GM12878 (cell line): ENCODE data around the gene B4GALNT4. TPM values are rescaled to one million over a fixed set of nuclear protein-coding genes. Genes with fewer than 3 reads are reported as not detected.

Experiments used
- ATAC-seq: fragments of 200-7000 bp; cut with Tn5 transposase; 3 replicates; pipeline ENCODE4 v1.9.1; 2020; ENCODE audit warnings: mild to moderate bottlenecking, moderate library complexity
- BruUV-seq: library from RNA; stranded (reverse); fragments of 400-500 nt; replicated peaks from 2 replicates; lab custom pipeline; 2021; lab: Mats Ljungman, UMichigan
- CTCF ChIA-PET: fragments of 300-600 bp; sonication (Branson Sonifier 250); formaldehyde crosslinking; extraction: SDS; loops from one replicate; lab custom pipeline; 2021; ENCODE audit warnings: inconsistent platforms; lab: Yijun Ruan, JAX
- POLR2A ChIA-PET: fragments of 350-600 bp; formaldehyde crosslinking; extraction: SDS; loops from one replicate; lab custom pipeline; 2021; ENCODE audit warnings: inconsistent platforms; lab: Charles Lee
- RAD21 ChIA-PET: fragments of 300-600 bp; sonication (Branson Sonifier 250); formaldehyde crosslinking; loops from one replicate; lab custom pipeline; 2023; ENCODE audit warnings: antibody characterized with exemption; ENCODE audit not compliant: unreplicated experiment; lab: Charles Lee
- SMC1A ChIA-PET: fragments of 300-600 bp; sonication (Branson Sonifier 250); formaldehyde crosslinking; loops from one replicate; lab custom pipeline; 2023; ENCODE audit not compliant: unreplicated experiment, uncharacterized antibody; lab: Charles Lee
- DNase-seq: peaks from one replicate; pipeline ENCODE4 v3.0.0-alpha.2; 2011; ENCODE audit warnings: low read depth, low spot score
- FAIRE-seq: peaks from 3 replicates; lab custom pipeline; 2011; peaks lifted over from hg19 to GRCh38; lab: Jason Lieb, UNC
- H2AFZ ChIP-seq: 2 replicates; pipeline ENCODE4 v1.6.0; 2011; ENCODE audit warnings: low read depth, low read length, control low read depth; ENCODE audit not compliant: control insufficient read depth
- H3K27ac ChIP-seq: 2 replicates; pipeline ENCODE4 v1.5.1; 2011; ENCODE audit warnings: control low read depth; ENCODE audit not compliant: control insufficient read depth, insufficient read depth
- H3K27me3 ChIP-seq, 2 experiments: replicated peaks in 1 of 2; 2 replicates each; pipeline versions ENCODE4 v1.6.0 to v1.6.1; 2011; ENCODE audit warnings: low read length in 1 of 2; ENCODE audit not compliant: control insufficient read depth in 2 of 2, insufficient read depth in 2 of 2
- H3K36me3 ChIP-seq, 2 experiments: 2 replicates each; pipeline ENCODE4 v1.5.1; 2011; ENCODE audit warnings: low read length in 1 of 2; ENCODE audit not compliant: control insufficient read depth in 2 of 2, insufficient read depth in 2 of 2
- H3K4me1 ChIP-seq: 2 replicates; pipeline ENCODE4 v1.6.1; 2011; ENCODE audit warnings: mild to moderate bottlenecking, low read length, moderate library complexity, mixed read lengths; ENCODE audit not compliant: control insufficient read depth, insufficient read depth
- H3K4me2 ChIP-seq: 2 replicates; pipeline ENCODE4 v1.6.0; 2011; ENCODE audit warnings: control low read depth; ENCODE audit not compliant: control insufficient read depth, insufficient read depth
- H3K4me3 ChIP-seq: fragments of 200-600 bp; sonication (generic); 2 replicates; pipeline ENCODE4 v1.5.1; 2016
- H3K79me2 ChIP-seq: 2 replicates; pipeline ENCODE4 v1.6.0; 2011; ENCODE audit warnings: low read length; ENCODE audit not compliant: control insufficient read depth, insufficient read depth
- H3K9ac ChIP-seq: 2 replicates; pipeline ENCODE4 v1.8.0; 2011; ENCODE audit warnings: low read length, control low read depth, mixed read lengths; ENCODE audit not compliant: control insufficient read depth, insufficient read depth
- H3K9me3 ChIP-seq: replicated peaks from 3 replicates; pipeline ENCODE4 v1.5.1; 2011; ENCODE audit warnings: mild to moderate bottlenecking, low read length; ENCODE audit not compliant: control insufficient read depth, insufficient read depth
- H4K20me1 ChIP-seq: 2 replicates; pipeline ENCODE4 v1.6.0; 2011; ENCODE audit not compliant: control insufficient read depth, insufficient read depth
- ATF3 ChIP-seq: IDR thresholded peaks from 2 replicates; pipeline ENCODE4 v1.6.1; 2011; ENCODE audit warnings: low read depth, mild to moderate bottlenecking, low read length, moderate library complexity, borderline replicate concordance; ENCODE audit errors: extremely low read depth
- ATF7 ChIP-seq: fragments of 450-650 bp; IDR thresholded peaks from 2 replicates; pipeline ENCODE4 v1.6.1; 2016; ENCODE audit warnings: low read depth, mild to moderate bottlenecking
- BCL11A ChIP-seq: IDR thresholded peaks from 2 replicates; pipeline ENCODE4 v1.6.1; 2011; ENCODE audit warnings: low read depth, low read length
- FOXM1 ChIP-seq: IDR thresholded peaks from 2 replicates; pipeline ENCODE4 v1.6.1; 2012; ENCODE audit warnings: low read depth, mild to moderate bottlenecking, inconsistent platforms, low read length, moderate library complexity
- IKZF1 ChIP-seq: fragments of 450-650 bp; conservative IDR thresholded peaks from 2 replicates; pipeline ENCODE4 v1.6.1; 2017; ENCODE audit warnings: antibody characterized with exemption, mild to moderate bottlenecking
- IKZF2 ChIP-seq, 2 experiments: fragments of 450-650 bp; IDR thresholded peaks; 2 replicates each; pipeline ENCODE4 v1.6.1; 2017; ENCODE audit warnings: mild to moderate bottlenecking in 2 of 2, moderate library complexity in 2 of 2
- KDM1A ChIP-seq: fragments of 200-600 bp; sonication (generic); IDR thresholded peaks from 2 replicates; pipeline ENCODE4 v1.6.1; 2016; ENCODE audit warnings: borderline replicate concordance
- MEF2A ChIP-seq: IDR thresholded peaks from 2 replicates; pipeline ENCODE4 v1.6.1; 2011; ENCODE audit warnings: low read depth, mild to moderate bottlenecking, low read length, moderate library complexity; ENCODE audit not compliant: insufficient read depth
- MYB ChIP-seq: fragments of 150-350 bp; IDR thresholded peaks from 2 replicates; pipeline ENCODE4 v1.6.1; 2014; ENCODE audit warnings: mild to moderate bottlenecking, low read depth, low read length, borderline replicate concordance
- PAX8 ChIP-seq: fragments of 450-650 bp; IDR thresholded peaks from 2 replicates; pipeline ENCODE4 v1.6.1; 2017; ENCODE audit warnings: mild to moderate bottlenecking, moderate library complexity
- POU2F2 ChIP-seq: IDR thresholded peaks from 3 replicates; pipeline ENCODE4 v1.6.1; 2011; ENCODE audit warnings: low read depth, mild to moderate bottlenecking, low read length, borderline replicate concordance
- RB1 ChIP-seq: fragments of 450-650 bp; formaldehyde crosslinking; IDR thresholded peaks from 2 replicates; pipeline ENCODE4 v1.6.1; 2017; ENCODE audit warnings: mild to moderate bottlenecking, borderline replicate concordance
- RBBP5 ChIP-seq: fragments of 200-600 bp; sonication (generic); conservative IDR thresholded peaks from 2 replicates; pipeline ENCODE4 v1.6.1; 2016
- SIN3A ChIP-seq: IDR thresholded peaks from 2 replicates; pipeline ENCODE4 v1.6.1; 2012; ENCODE audit warnings: low read depth, low read length, improper control_type of control experiment
- SRF ChIP-seq, 2 experiments: IDR thresholded peaks; 2 replicates each; pipeline ENCODE4 v1.6.1; 2011; ENCODE audit warnings: low read depth in 2 of 2, low read length in 2 of 2, mild to moderate bottlenecking in 1 of 2, moderate library complexity in 1 of 2
- STAT1 ChIP-seq: fragments of 450-650 bp; conservative IDR thresholded peaks from 2 replicates; pipeline ENCODE4 v1.6.1; 2014; ENCODE audit warnings: antibody characterized with exemption, mild to moderate bottlenecking
- ZZZ3 ChIP-seq: IDR thresholded peaks from 2 replicates; pipeline ENCODE4 v1.6.1; 2011; ENCODE audit warnings: low read depth; ENCODE audit not compliant: control insufficient read depth, insufficient read length
- WGBS: methylation state at CpG from one replicate; pipeline ENCODE4 v1.1.6; 2016; ENCODE audit warnings: low lambda C conversion rate; ENCODE audit not compliant: insufficient replicate concordance, insufficient coverage; ENCODE audit errors: missing lambda C conversion rate; 5-methylcytosine and 5-hydroxymethylcytosine counted together
- in situ Hi-C: fragments of 300-500 bp; cut with MboI; formaldehyde crosslinking; loops from 9 replicates; pipeline ENCODE4 v1.14.3; 2018; ENCODE audit warnings: mixed read lengths
- intact Hi-C: fragments of 100-400 bp; cut with micrococcal nuclease; formaldehyde crosslinking; loops from one replicate; pipeline ENCODE4 v1.14.2; 2022; ENCODE audit not compliant: unreplicated experiment
- polyA plus RNA-seq, 11 experiments: library from polyadenylated mRNA; depleted of rRNA in 4 of 11; unstranded in 6 of 11; stranded (reverse) in 5 of 11; fragments of >200 nt; fragmentation: Nextera tagmentation in 4 of 11; fragmentation: Illumina TruSeq in 1 of 11; extraction: Ambion mirVana in 4 of 11; extraction: Trizol in 1 of 11; gene quantifications; 1 replicate in 1 of 11; 2 replicates in 10 of 11; pipeline versions ENCODE4 v1.2.1 to v1.2.3, GENCODE V29; 2011 to 2016; ENCODE audit warnings: inconsistent platforms in 2 of 11, missing spikeins in 2 of 11, low read depth in 1 of 11
- total RNA-seq, 4 experiments: library from RNA; depleted of rRNA in 3 of 4; stranded (reverse); fragments of >200 nt in 3 of 4; fragmentation: Illumina TruSeq in 1 of 4; extraction: Trizol in 1 of 4; gene quantifications; 2 replicates each; pipeline versions ENCODE4 v1.2.1 to v1.2.3, GENCODE V29; 2013 to 2021
- TF ChIP-seq, protein P1 (sequence below): fragments of 450-650 bp; IDR thresholded peaks from 2 replicates; pipeline ENCODE4 v1.6.1; 2017; ENCODE audit warnings: antibody characterized with exemption, mild to moderate bottlenecking, moderate library complexity

B4GALNT4 gene
- total and polyA plus RNA-seq, 10 of the 15 experiments (the other 5 are each of a cell fraction or from before 2014, with no cell fraction given) = 0.04 to 0.82 (median 0.40) TPM; not detected in 6

DNA sequence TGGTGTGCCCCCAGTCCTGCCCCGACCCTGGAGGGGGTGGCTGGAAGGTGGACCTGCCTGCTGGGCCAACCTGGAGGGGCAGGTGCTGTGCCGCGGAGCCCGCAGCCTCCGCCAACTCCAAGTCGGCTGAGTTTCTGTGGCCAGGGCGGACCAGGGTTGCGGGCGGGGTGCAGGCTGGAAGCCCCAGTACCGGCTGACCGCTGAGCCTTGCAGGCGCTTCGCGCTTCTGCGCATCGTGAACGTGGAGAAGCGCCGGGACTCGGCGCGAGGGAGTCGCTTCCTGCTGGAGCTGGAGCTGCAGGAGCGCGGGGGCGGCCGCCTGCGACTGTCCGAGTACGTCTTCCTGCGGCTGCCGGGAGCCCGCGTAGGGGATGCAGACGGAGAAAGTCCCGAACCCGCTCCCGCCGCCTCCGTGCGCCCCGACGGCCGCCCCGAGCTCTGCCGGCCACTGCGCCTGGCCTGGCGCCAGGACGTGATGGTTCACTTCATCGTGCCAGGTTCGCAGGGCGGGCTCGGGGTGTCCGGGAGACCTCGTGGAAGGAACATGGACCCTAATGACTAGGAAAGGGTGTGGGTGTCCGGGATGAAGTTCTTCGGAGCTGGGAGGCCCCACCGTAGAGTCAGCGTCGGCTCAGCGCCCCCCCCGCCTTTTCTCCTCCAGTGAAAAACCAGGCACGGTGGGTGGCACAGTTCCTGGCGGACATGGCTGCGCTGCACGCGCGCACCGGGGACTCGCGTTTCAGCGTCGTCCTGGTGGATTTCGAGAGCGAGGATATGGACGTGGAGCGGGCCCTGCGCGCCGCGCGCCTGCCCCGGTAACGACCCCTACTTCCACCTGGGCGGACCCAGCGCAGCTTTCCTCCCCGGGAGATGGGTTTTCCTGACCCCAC is 10.2 kb downstream of the B4GALNT4 start:
- intact Hi-C loops = no loop called here
- CTCF ChIA-PET = no interaction called here
- Histone ChIP-seq H3K4me2 (no peak overlapping the region), H3K9me3 (no peaks in the 10 kb centered on the region), H3K27ac (no peak overlapping the region), H4K20me1 (no peaks in the 10 kb centered on the region), H3K27me3 (no peaks in the 10 kb centered on the region), H3K4me3 (no peak overlapping the region), H2AFZ (no peak overlapping the region), H3K79me2 (no peaks in the 10 kb centered on the region), H3K36me3 (no peaks in the 10 kb centered on the region), H3K9ac (no peak overlapping the region), H3K4me1 (no peaks in the 10 kb centered on the region)
- TF ChIP-seq FOXM1 (no peak), MYB (no peak), KDM1A (no peak), IKZF2 (IDR thresholded peaks at IDR 0.05) (no peak), ZZZ3 (no peak), ATF7 (no peak), SIN3A (no peak), ATF3 (no peak), BCL11A (no peak), RBBP5 (no peak), STAT1 (no peak), POU2F2 (no peak), SRF (IDR thresholded peaks at IDR 0.05; ENCODE audit: low read depth in 2 of 2, low read length in 2 of 2) (no peak), PAX8 (no peak), MEF2A (no peak), RB1 (no peak), IKZF1 (no peak)
- TF ChIP-seq, protein P1, sequence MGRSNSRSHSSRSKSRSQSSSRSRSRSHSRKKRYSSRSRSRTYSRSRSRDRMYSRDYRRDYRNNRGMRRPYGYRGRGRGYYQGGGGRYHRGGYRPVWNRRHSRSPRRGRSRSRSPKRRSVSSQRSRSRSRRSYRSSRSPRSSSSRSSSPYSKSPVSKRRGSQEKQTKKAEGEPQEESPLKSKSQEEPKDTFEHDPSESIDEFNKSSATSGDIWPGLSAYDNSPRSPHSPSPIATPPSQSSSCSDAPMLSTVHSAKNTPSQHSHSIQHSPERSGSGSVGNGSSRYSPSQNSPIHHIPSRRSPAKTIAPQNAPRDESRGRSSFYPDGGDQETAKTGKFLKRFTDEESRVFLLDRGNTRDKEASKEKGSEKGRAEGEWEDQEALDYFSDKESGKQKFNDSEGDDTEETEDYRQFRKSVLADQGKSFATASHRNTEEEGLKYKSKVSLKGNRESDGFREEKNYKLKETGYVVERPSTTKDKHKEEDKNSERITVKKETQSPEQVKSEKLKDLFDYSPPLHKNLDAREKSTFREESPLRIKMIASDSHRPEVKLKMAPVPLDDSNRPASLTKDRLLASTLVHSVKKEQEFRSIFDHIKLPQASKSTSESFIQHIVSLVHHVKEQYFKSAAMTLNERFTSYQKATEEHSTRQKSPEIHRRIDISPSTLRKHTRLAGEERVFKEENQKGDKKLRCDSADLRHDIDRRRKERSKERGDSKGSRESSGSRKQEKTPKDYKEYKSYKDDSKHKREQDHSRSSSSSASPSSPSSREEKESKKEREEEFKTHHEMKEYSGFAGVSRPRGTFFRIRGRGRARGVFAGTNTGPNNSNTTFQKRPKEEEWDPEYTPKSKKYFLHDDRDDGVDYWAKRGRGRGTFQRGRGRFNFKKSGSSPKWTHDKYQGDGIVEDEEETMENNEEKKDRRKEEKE = no peak
- SMC1A ChIA-PET = no interaction called here
- RAD21 ChIA-PET = no interaction called here
- in situ Hi-C loops = no loop called here
- FAIRE-seq (no peak), ATAC-seq (no peak), DNase-seq (no peak)
- BruUV-seq = no TSS peak
- WGBS = 86% methylated on average over 70 of the region's 87 CpGs
- POLR2A ChIA-PET = no interaction called here
